ENCODE data around the gene DNAL1.

GRCh38 chr14:73743431-73743931, 98.7 kb downstream of the DNAL1 start:
- TF ChIP-seq CTCF (IDR thresholded peaks at IDR 0.05) (no peak), POLR2AphosphoS5 (IDR thresholded peaks at IDR 0.05) (no peak), POLR2A (IDR thresholded peaks at IDR 0.05) (no peak)

Measured in prostate gland (tissue), 2 donors.